Activated CD8-positive, alpha-beta memory T cell treated with anti-CD3 and anti-CD28 coated beads, Interleukin-2, amount 50 U/mL, for 4 hours (primary cell): Measurements from ENCODE around the gene SHTN1.

ENCODE experiments used
- DNase-seq: peaks from one replicate; pipeline ENCODE4 v3.0.0-alpha.2; 2020

SHTN1 gene

GRCh38 chr10:116912162-116912561, 92.8 kb downstream of the SHTN1 start:
- DNase-seq, result no peak

DNA sequence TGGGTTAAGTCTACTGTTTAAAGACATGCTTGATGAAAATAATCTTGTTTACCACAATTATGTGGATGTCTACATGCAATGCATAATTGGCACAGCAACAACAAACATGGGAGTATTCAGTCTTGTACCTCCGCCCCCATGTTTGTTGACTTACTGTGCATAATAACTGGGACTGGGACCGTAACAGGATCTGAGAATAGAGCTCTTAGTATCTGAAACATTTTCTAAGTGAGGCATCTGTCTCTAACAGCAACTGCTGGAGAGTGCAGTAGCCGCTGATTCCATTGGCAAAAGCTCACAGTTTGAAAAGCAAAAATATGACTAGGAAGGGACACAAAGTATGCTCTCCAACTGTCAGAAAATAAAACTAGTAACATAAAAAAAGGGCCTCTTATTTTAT, 94.1 kb downstream of the SHTN1 start:
- DNase-seq, result no peak

DNA sequence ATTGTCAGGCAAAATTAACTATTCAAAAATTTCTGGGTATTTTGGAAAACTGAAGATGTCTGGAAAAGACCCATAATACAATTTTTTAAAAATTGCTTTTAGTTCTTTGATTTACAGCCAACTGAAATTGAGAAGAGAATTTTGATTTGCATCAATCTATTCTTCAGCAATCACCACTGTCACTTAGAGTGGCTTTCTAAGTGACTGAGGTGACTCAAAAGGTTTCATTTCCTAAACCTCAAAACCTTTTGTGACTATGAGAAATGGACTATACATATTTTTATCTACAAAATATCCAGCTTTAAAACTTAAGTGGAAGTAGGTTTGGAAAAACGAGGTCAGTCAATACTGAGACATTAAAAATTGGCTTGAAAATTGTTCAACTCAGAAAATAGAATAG, 95.7 kb downstream of the SHTN1 start:
- no peak for DNase-seq

GRCh38 chr10:116907245-116907987, 97.6 kb downstream of the SHTN1 start:
- no peak for DNase-seq

DNA sequence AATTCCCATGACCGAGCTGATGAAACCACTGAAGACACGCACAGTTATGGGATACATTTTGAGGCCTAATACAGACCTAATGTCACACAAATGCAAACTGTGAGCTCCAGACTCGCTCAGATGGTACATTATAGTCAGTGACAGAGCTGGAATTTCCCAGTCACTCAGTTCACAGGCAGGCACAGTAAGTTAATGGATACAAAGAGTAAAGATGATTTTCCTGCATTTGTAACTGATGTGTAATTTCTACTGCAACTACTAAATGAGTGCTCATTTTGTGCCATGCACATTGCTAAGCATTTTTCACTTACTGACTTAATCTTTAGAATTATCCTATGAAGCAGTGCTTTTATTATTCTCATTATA, 99.2 kb downstream of the SHTN1 start:
- DNase-seq, result no peak

- no peak for DNase-seq
These were observed 105.4 kb downstream of the SHTN1 start for GRCh38 chr10:116899626-116900025.

- no peak for DNase-seq
These were observed 111.3 kb downstream of the SHTN1 start for GRCh38 chr10:116893686-116894037.

GRCh38 chr10:116892907-116893685, 111.9 kb downstream of the SHTN1 start:
- no peak for DNase-seq

GRCh38 chr10:116891208-116891607, 113.8 kb downstream of the SHTN1 start:
- no peak for DNase-seq

DNA sequence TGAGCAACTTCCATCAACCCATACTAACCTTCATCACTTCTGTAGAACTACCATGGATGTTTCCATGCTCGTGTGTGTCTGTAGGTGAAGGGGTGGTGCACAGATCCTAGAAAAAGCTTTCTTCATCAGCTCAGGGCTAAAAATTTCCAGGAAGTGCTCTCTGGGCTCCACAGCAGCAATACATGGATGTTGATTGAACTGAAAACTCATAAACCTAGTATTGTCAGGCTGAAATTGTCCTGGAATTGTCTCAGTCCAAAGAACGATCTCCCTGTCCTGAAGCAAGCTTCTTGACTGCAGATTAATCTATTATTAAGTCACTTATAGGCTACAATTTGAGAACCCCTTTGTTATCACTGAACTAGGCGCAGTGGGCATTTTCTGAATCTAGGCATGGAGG, 115.9 kb downstream of the SHTN1 start:
- DNase-seq, result no peak

- DNase-seq, result no peak
These were observed 116.5 kb downstream of the SHTN1 start for GRCh38 chr10:116888380-116889055.

- no peak for DNase-seq
These were observed 118.2 kb downstream of the SHTN1 start for GRCh38 chr10:116886772-116887171.

- no peak for DNase-seq
These were observed 122.3 kb downstream of the SHTN1 start for GRCh38 chr10:116882639-116883038.

DNA sequence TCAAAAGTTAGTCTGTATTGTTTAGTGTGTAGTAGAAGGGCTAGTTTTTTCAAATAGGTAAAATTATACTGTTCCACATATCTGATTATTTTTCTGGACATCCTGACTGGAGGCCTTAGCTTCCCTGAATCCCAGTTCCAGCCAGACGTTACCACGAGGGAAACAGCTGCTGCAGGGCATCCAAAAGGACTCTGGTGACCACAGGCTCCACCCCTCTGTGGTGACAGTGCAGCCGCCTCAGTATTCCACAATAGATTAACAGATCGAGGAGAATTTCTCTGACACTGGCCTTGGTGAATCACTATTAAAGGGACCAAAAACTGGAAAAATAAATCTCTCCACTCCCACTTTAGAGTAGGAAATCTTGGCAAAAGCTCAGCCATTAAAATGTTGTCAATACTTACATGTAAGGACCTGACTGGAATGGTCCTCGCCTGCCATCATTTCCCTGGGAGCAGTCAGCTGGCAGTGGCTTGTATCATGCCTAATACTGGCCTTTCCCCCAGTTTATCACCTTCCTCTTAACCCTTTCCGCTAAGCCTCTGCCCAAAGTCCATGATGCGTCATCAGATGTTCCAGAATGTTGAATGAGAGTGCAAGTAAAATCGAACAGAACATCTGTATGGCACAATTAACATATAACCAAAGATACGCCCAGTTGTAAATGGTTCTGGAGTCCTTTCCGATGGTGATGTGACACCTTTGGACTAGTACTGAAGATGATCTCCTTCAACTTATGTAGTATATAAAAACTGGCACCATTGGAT, 124.1 kb downstream of the SHTN1 start:
- no peak for DNase-seq

- DNase-seq, result no peak
These were observed 125.2 kb downstream of the SHTN1 start for GRCh38 chr10:116879817-116880216.

- DNase-seq, result no peak
These were observed 126.9 kb downstream of the SHTN1 start for GRCh38 chr10:116878123-116878522.

DNA sequence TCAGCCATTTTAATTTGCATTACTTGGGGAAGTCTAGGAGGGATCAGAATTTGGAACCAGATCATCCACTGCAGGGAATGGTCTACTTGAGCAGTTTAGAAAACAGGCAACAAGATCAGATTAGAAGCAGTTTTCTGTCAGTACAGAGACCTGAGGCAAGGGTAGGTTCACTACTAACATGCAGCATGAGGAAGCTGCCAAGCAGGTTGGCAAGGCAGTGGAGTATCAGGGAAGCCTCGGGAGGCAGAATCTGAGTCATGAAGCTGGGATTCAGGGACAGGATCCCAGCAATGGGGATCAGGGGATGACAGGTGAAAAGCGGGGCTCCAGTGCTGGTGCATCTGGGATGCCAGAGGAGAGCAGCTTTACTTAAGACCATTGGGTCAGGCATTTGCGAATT, 127.6 kb downstream of the SHTN1 start:
- no peak for DNase-seq

DNA sequence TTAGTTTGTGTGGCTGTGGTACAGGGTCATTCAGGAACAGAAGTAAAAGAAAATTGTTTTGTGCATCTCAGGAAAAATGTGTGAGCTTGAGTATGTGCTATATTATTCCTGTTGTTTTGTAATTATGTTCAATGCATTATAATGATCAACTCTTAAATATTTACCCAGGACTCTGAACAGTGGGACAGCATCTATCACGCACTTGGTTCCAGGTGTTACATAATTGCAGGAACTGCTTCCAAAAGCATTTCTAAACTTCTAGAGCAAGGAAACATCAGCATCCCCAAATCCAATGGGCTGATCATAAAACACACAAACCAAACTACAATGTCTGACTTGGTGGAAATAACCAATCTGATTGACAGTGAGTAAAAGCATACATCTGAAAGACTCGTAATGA, 129.1 kb downstream of the SHTN1 start:
- no peak for DNase-seq

DNA sequence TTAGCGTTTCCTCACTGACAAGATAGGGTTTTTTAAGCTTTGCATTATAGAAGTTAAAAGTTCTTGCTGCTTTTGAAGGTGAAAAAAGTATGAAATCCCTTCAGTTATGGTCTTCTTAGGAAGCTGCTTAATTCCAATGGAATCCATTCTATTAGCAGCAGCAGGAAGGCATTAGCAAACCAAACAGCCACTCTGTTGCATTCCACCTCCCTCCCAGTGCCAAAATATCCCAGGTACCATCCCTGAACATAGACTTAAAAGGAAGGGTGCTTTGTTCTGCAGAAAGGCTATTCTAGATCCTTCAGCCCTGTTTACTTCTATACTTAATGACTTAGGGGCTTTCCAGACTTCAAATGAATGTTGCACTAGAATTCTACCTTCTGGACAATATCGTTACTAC, 131.9 kb downstream of the SHTN1 start:
- DNase-seq, result no peak

- DNase-seq, result no peak
These were observed 134.0 kb downstream of the SHTN1 start for GRCh38 chr10:116870949-116871348.

DNA sequence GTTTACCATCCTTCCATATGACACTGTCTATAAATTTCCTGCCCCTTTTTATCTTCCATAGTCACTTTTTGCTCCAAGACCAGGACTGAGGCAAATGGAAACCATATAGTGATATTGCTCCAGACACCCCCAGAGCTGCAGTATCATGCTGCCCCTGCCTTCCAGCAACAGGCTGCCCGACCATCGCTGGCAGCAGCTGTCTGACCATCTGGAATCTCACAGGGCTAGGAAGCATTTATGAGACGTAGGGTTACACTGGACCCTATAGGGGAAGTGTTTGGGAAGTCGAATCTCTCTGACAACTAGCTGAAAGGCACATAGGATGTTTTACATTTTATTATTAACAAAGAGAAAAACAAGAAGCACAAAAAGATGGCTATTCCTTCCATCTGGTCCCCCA, 136.3 kb downstream of the SHTN1 start:
- DNase-seq, result no peak

DNA sequence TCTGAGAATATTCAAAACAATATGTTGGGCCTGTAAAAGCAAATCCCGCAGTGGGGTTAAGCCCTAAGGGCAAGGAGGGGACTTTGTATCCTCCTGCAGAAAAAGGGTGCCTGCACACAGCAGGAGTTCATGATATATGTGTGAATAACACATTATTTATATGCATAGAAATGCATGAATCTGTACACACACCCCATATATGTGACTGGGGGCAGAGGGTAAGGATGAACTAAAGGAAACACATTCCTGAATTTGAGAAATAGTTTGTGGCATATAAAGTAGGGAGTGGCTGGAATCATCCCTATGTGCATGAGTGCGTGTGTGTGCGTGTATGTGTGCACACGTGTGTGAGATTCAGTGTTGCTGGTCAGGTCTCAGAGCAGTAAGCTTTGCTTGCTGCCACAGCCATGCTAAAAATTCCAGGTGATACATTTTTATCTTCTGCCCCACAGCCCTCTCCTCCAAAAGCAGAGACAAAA, 136.8 kb downstream of the SHTN1 start:
- no peak for DNase-seq

- no peak for DNase-seq
These were observed 137.9 kb downstream of the SHTN1 start for GRCh38 chr10:116866987-116867595.
